ENCODE results near the gene USP35. TPM values are rescaled to one million over a fixed set of nuclear protein-coding genes. Genes with fewer than 3 reads are reported as not detected.

USP35 gene
- total and polyA plus RNA-seq, 4 donors, result 4.9 to 9.6 (median 5.6) TPM

GRCh38 chr11:78262238-78262637 is 73.5 kb downstream of the USP35 start:
- no peaks in the 10 kb centered on the region for H3K36me3 ChIP-seq (ENCODE audit: control insufficient read depth in 4 of 4, insufficient read depth in 4 of 4, low read length in 4 of 4)
- TF ChIP-seq CTCF (IDR thresholded peaks at IDR 0.05; ENCODE audit: control extremely low read depth, extremely low read depth), result no peak
- no peak overlapping the region for H3K4me3 ChIP-seq
- ATAC-seq (ENCODE audit: insufficient read depth, low FRiP score) (no peak), DNase-seq (no peak)
- no peaks in the 10 kb centered on the region for H3K9me3 ChIP-seq (ENCODE audit: control insufficient read depth in 4 of 4, insufficient read depth in 3 of 4, low read length in 3 of 4)
- H3K9ac ChIP-seq (ENCODE audit: insufficient read depth in 1 of 2, low read length in 2 of 2), result no peak overlapping the region
- 91 to 93% methylated on average over 5 of the region's 5 CpGs for WGBS, 2 donors
- H3K27me3 ChIP-seq (ENCODE audit: control insufficient read depth in 3 of 3, insufficient read depth in 3 of 3, low read length in 2 of 3), result no peaks in the 10 kb centered on the region
- no peak overlapping the region for H3K27ac ChIP-seq (ENCODE audit: low read depth in 1 of 2, low read length in 1 of 2)
- peaks cover 0 to 35% (median 9%) of the 10 kb centered on the region in 5 donors for H3K4me1 ChIP-seq (ENCODE audit: control insufficient read depth in 5 of 5, insufficient read depth in 5 of 5, low read length in 5 of 5)

GRCh38 chr11:78262691-78263090 is 74.0 kb downstream of the USP35 start:
- Histone ChIP-seq H3K9me3 (ENCODE audit: control insufficient read depth in 4 of 4, insufficient read depth in 3 of 4, low read length in 3 of 4) (no peaks in the 10 kb centered on the region), H3K27me3 (ENCODE audit: control insufficient read depth in 3 of 3, insufficient read depth in 3 of 3, low read length in 2 of 3) (no peaks in the 10 kb centered on the region), H3K27ac (ENCODE audit: low read depth in 1 of 2, low read length in 1 of 2) (no peak overlapping the region), H3K4me1 (ENCODE audit: control insufficient read depth in 5 of 5, insufficient read depth in 5 of 5, low read length in 5 of 5) (peaks cover 0 to 34% (median 8%) of the 10 kb centered on the region in 5 donors), H3K9ac (ENCODE audit: insufficient read depth in 1 of 2, low read length in 2 of 2) (no peak overlapping the region), H3K4me3 (no peak overlapping the region), H3K36me3 (ENCODE audit: control insufficient read depth in 4 of 4, insufficient read depth in 4 of 4, low read length in 4 of 4) (no peaks in the 10 kb centered on the region)
- no peak for TF ChIP-seq CTCF (IDR thresholded peaks at IDR 0.05; ENCODE audit: control extremely low read depth, extremely low read depth)
- ATAC-seq (ENCODE audit: insufficient read depth, low FRiP score) (no peak), DNase-seq (peak; percentile 51 to 87 (median 83))

Other genes starting within 250 kb of the USP35 start
- 10 to 100 TPM; 29.3 to 56.2 TPM for gene INTS4, start 194.3 kb upstream of the USP35 start, total RNA-seq
- gene INTS4, start 194.3 kb upstream of the USP35 start, polyA plus RNA-seq, result 10 to 100 TPM; 15.8 to 16.4 TPM
- gene KCTD14, start 165.6 kb upstream of the USP35 start, total RNA-seq, result 10 to 100 TPM in 1 of 2 donors, 1 to 10 TPM in 1; 6.4 to 21.3 TPM
- 10 to 100 TPM; 14.8 to 24.0 TPM for gene KCTD14, start 165.6 kb upstream of the USP35 start, polyA plus RNA-seq
- not detected for gene THRSP, start 125.1 kb upstream of the USP35 start, total RNA-seq
- under 1 TPM; 0.03 to 0.12 TPM for gene THRSP, start 125.1 kb upstream of the USP35 start, polyA plus RNA-seq
- gene NDUFC2, start 109.1 kb upstream of the USP35 start, total RNA-seq, result 100 to 1,000 TPM in 1 of 2 donors, 10 to 100 TPM in 1; 55.7 to 190 TPM
- gene NDUFC2, start 109.1 kb upstream of the USP35 start, polyA plus RNA-seq, result 100 to 1,000 TPM; 160 to 182 TPM
- gene ALG8, start 49.3 kb upstream of the USP35 start, total RNA-seq, result 10 to 100 TPM; 34.8 to 36.2 TPM
- 10 to 100 TPM; 25.1 to 62.8 TPM for gene ALG8, start 49.3 kb upstream of the USP35 start, polyA plus RNA-seq
- gene KCTD21, start 293 bp upstream of the USP35 start, total RNA-seq, result 10 to 100 TPM in 1 of 2 donors, 1 to 10 TPM in 1; 8.9 to 10.8 TPM
- 1 to 10 TPM; 4.1 to 6.1 TPM for gene KCTD21, start 293 bp upstream of the USP35 start, polyA plus RNA-seq
- gene GAB2, start 228.9 kb downstream of the USP35 start, total RNA-seq, result 10 to 100 TPM; 17.8 to 47.9 TPM
- gene GAB2, start 228.9 kb downstream of the USP35 start, polyA plus RNA-seq, result 10 to 100 TPM; 18.7 to 27.5 TPM

Data from lung (tissue), 12 donors.